GM18502 (cell line): Measurements from ENCODE around the gene EPHA2.

ENCODE experiments used
- ATAC-seq: cut with Tn5 transposase; IDR thresholded peaks from one replicate; pipeline ENCODE4 v1.9.1; 2021; ENCODE audit warnings: mild to moderate bottlenecking; ENCODE audit not compliant: unreplicated experiment, poor library complexity

Gene EPHA2

GRCh38 chr1:16184557-16185303 lies 28.9 kb upstream of the EPHA2 start:
- no peak for ATAC-seq

GRCh38 chr1:16183765-16184556 lies 28.1 kb upstream of the EPHA2 start:
- ATAC-seq: no peak

DNA sequence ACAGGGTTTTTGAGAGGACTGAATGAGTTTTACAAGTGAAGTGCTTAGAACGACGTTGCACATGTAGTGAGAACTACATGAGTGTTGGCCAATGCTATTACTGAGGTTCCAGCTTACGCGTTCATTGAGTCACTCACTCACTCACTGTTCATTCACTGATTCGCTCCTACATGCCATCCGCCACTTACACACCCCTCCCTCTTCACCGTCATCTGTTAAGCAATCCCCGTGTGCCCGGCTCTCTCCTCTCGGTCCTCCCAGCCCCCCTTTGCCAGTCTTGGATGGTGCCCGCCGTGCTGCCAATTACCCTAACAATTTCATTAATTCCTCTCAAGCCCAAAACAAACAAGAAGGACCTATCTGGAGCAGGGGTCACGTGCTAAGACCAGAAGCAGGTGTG lies 27.3 kb upstream of the EPHA2 start:
- no peak for ATAC-seq

DNA sequence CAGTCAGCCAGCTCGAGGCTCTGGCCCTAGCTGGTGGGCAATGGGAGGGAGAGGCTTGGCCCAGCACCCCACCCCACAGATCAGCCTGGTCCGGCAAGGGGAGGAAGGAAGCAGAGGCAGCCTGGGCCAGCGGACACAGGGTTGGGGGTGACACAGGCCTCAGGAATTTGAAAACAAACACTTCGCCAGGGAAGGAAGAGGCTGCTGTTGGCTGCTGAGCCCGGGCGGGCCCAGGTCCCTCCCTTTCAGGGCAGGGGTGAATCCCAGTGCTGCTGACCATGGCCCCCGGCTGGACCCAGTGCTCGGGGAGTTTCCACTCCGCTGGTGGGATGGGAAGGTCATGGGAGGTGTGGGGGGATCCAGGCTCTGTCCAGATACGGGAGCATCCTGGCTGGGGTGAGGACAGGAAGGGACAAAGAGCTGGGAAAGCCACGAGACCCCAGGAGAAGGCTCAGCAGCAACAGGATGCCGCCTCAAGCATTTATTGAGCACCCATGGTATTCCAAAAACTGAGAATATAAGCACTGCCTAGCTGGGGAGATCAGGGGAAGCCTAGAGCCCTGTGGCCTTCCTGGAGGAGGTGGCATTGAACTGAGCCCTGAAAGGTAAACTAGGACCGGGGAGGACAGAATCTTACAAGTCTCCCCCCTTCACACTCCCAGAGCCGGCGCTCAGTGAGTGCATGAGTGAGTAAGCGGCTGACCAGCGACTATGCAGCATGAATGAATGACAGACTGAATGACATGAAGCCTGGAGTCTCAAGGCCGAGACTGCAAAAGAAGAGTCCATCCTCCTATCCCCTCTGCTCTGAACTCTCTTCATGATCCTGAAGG lies 26.2 kb upstream of the EPHA2 start:
- no peak for ATAC-seq

DNA sequence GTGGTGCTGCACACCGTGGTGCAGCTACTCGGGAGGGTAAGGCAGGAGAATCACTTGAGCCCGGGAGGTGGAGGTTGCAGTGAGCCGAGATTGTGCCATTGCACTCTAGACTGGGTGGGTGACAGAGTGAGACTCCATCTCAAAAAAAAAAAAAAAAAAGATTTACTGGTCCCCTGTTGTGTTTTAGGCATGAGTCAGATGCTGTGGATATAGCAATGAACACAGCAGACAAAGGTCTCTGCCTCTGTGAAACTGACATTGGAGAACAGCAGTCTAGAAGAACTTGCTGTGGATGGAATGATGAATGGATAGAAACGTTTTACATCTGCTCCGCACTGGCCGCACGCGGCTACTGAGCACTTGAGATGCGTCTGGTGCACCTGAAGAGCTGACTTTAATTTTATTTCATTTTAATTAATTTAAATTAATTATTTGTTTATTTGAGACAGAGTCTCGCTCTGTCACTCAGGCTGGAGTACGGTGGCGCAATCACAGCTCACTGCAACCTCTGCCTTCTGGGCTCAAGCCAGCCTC lies 24.5 kb upstream of the EPHA2 start:
- no peak for ATAC-seq

DNA sequence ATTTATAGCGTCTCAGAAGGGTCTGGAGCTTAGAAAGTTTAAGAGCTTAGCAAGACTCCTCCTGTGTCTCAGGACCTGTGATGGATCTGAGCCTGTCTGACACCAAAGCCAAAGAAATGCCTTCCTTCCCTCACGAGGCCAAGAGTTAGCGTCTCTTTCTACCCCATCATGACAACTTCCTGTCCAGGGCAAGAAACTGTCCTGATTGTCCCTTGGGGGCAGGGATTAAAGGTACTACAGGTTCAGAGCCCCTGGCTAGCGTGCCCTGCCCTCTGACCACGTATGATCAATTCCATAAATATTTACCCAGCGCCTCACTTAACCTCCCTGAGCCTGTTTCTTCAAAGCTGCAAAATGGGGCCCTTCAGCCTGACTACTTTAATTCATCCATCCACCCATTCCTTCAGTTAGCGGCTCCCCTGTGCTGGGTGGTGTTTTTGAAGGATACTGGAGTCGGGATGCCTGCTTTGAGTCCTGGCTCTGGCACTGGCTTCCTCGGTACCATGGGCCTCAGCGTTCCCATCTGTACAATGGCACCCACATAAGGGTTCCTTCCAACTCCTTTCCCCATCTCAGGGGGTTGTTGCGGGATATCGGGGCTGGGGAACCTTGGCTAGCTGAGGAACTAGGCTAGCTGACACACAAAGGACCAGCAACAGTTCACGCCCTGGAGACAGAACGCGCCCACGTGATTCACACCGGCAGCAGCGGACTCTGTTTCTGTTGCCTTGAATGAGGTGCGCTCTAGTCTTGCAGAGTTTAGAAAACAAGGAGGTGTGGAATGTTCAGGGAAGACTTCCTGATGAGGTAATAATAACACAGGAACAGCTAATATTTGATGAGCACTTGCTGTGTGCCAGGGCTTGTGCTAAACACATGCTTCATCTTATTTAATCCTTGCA lies 23.0 kb upstream of the EPHA2 start:
- ATAC-seq: no peak

DNA sequence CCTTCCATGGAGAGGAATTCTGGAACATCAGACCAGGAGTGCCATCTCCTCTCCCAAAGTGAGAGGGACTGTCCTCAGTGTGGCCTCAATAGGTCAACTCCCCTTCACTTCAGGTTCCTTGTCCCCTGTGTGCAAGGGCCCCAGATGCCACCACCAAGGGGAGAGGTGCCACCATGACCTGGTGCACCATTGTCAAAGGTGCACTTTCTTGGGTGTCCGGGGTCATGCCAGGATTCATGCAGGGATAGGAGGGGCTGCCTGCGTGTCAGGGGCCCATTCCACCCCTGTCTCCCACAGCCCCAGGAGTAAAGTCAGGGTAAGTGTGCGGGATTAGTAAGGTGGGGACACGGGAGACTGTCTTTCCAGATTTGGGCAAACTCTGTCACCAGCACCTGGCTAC lies 21.4 kb upstream of the EPHA2 start:
- ATAC-seq: no peak

DNA sequence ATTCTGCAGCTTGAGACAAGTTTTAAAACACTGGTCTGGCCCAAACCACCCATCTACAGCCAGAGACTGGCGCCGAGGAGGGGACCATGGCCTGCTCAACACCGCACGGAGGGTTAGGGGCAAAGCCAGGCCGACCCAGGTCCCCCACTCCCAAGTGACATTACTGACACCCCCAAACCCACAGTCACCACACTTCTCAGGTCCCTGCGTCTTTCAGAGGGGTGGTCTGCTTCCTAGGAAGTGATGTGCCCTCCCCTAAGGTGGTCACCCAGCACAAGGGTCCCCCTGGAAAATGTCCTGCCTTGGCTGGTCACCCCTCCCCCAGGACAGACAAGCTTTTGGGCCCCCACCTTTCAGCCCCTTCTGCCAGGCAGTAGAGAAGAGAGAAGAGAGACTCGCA lies 20.8 kb upstream of the EPHA2 start:
- ATAC-seq: no peak

- no peak for ATAC-seq
These were observed 20.0 kb upstream of the EPHA2 start for GRCh38 chr1:16175610-16176553.

DNA sequence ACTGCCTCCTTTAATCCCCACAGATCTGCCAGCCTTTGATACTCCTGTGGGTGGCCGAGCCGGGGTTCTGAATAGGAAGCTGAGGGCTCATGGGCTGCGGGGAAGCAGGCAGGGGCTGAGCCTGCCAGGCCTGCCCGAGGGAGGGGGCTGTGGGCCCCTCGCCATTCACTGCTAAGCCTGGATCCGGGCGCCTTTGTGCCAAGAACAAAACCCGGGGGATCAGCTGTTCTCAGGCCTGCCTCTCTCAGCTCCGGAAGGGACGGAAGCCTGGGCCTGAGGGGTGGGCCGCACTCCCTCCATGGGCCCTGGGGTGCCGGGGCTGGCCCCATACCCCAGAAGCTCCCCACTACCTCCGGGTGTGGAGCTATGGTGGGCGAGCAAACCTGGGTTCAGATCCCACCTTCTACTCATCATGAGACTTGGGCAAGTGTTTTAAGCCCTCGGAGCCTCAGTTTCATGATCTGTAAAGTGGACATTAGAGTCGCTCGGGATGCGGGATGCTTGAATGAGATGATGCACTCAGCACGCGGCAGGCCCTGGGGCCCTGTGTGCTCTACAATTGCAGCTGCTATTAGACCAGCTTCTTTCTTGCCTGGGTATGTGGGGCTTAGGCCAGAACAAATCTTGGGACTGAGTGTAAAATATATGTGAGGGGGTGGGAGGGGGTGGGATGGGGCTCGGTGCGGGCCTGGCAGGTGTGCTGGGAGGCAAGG lies 19.2 kb upstream of the EPHA2 start:
- ATAC-seq: no peak

- no peak for ATAC-seq
These were observed 18.5 kb upstream of the EPHA2 start for GRCh38 chr1:16174261-16174868.

GRCh38 chr1:16173447-16174260 lies 17.8 kb upstream of the EPHA2 start:
- ATAC-seq: no peak

DNA sequence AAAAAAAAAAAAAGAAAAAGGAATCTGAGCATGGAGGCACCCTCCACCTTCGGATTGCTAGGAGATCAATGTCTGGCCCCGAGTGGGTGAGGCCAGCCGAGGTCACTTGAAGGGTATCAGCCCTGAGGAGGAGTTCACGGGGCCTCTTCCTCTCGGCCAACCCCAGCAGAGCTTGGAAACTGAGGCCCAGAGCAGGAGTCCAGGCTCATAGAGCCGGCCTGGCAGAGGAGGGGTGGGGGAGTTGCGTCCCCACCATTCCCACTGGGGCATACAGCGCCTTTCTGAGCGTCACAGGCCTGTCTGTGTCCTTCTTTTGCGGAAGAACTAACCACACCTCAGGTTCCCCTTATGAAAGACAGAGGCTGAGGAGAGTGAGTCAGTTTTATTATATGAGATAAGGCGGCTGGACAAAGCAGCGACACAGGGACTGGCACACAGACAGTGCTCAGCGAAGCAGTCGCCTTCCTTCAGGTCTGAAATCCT lies 17.1 kb upstream of the EPHA2 start:
- ATAC-seq: no peak

DNA sequence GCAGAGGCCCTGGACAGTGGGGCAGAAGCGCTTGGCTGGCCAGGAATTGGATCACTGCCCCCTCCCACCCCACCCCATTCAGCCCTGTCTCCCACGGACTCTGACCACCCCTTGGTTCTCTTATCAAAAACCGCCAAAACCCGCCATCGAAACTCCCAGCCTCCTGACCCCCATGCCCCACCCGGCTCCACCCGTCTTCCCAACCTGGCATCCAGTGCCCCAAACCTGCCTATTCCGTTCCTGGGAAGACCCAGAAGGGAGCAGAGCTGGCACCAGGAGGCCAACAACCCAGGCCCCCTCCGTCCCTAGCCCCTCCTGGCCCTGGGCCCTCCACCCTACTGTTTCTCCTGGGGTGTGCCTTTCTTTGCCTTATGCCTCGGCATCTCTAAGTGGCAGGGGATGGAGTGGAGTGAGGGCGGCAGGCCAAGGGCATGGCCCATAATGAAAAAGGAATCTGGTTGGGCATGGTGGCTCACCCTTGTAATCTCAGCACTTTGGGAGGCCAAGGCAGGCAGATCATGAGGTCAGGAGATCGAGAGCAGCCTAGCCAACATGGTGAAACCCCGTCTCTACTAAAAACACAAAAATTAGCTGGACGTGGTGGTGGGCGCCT lies 16.5 kb upstream of the EPHA2 start:
- no peak for ATAC-seq

DNA sequence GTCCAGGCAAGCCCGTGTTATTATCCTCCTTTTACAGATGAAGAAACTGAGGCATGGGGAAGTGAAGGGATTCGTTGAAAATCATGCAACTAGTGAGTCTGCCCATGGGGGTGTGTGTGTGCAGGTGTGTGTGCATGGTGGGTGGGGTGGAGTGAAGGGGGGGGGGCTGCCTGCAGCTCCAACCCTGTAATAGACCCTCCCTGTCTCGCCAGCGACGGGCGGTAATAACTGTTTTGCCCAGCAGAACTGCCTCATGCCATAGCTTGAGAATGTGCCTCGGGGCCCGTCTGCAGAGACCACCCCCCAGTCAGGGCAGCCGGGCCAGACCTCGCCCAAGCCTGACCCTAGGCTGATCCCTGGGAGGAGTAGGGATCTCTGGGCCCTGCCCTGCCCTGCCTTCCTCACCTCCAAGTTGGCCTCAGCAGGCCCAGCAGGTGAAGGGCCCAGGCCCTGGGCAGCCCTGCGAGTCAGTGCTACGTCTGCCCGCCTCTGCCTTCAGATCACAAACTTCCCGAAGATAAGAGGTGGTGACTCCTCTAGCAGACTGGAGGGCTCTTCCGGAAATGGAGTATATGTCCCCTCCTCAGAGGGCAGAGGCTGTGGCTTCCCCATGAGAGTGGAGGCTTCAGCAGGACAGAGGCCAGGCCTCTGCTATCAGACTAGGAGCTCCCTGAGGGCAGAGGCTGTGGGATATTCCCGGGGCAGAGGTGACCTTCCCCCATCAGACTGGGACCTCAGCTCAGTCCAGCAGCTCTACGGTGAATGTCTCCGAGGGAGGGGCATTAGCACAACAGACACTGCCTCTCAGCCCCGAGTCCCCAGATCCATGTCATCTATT lies 15.7 kb upstream of the EPHA2 start:
- no peak for ATAC-seq
